Upper lobe of left lung (tissue), 4 donors: ENCODE results near the gene COL11A2.

Experiments used
- CTCF ChIP-seq, 6 experiments: fragments of 450-650 bp in 4 of 6; fragments of 200-600 bp in 2 of 6; sonication (generic) in 2 of 6; IDR thresholded peaks; one replicate each; pipeline ENCODE4 v1.5.1; 2016 to 2019; ENCODE audit warnings: antibody characterized with exemption in 6 of 6
- POLR2A ChIP-seq, 4 donors: fragments of 450-650 bp; IDR thresholded peaks; one replicate each; pipeline ENCODE4 v1.5.1; 2016 to 2017; ENCODE audit warnings: antibody characterized with exemption in 4 of 4, mild to moderate bottlenecking in 2 of 4
- POLR2AphosphoS5 ChIP-seq, 2 donors: sonication (generic); formaldehyde crosslinking; IDR thresholded peaks; one replicate each; pipeline ENCODE4 v1.5.1; 2017; ENCODE audit warnings: antibody characterized with exemption in 2 of 2

GRCh38 chr6:33213989-33214335, 21.7 kb upstream of the COL11A2 start:
- no peak for TF ChIP-seq CTCF (IDR thresholded peaks at IDR 0.05)
- no peak for TF ChIP-seq POLR2A (IDR thresholded peaks at IDR 0.05)
- no peak for TF ChIP-seq POLR2AphosphoS5 (IDR thresholded peaks at IDR 0.05)
